ENCODE results near the gene ZNRF4. TPM values are rescaled to one million over a fixed set of nuclear protein-coding genes. Genes with fewer than 3 reads are reported as not detected.

The ZNRF4 gene
- total and polyA plus RNA-seq, 2 donors (not counting 3 experiments of a cell fraction or from before 2014, with no cell fraction given) = not detected

DNA sequence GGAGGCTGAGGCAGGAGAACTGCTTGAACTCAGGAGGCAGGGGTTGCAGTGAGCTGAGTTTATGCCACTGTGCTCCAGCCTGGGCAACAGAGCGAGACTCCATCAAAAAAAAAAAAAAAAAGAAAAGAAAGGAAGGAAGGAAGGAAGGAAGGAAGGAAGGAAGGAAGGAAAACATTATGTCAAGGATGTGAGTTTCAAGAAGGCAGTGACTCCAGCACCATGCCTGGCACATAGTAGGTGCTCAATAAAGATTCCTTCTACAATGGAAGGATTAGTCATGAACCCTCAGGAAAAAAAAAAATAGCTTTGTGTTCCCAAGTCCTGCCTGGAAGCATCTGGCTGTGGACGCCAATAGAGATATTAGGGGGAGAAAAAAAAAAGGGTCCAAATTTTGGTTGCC lies 10.1 kb upstream of the ZNRF4 start:
- no peak overlapping the region for H3K4me3 ChIP-seq (replicated peaks in 1 of 3; ENCODE audit: insufficient read depth in 1 of 3, low read depth in 1 of 3, low read length in 3 of 3)
- no peaks in the 10 kb centered on the region for H3K27me3 ChIP-seq (ENCODE audit: control insufficient read depth in 2 of 2, insufficient read depth in 2 of 2, low read length in 2 of 2)
- ChIA-PET CTCF (no interaction called here), POLR2A (no interaction called here)
- no peak overlapping the region for H3K9ac ChIP-seq (replicated peaks; ENCODE audit: extremely low read depth, insufficient read depth, low read length)
- no peak overlapping the region for H2AFZ ChIP-seq (ENCODE audit: low read depth, low read length)
- H3K9me3 ChIP-seq (replicated peaks; ENCODE audit: control insufficient read depth, insufficient read depth, low read length) = no peaks in the 10 kb centered on the region
- dilution Hi-C loops (cut with MboI; ENCODE audit: extremely low pct_ligation_motif_present, low sequenced_read_pairs) (no loop called here), intact Hi-C loops (cut with micrococcal nuclease) (no loop called here)
- H3K4me2 ChIP-seq (ENCODE audit: insufficient read depth, low read length) = no peak overlapping the region
- no peak for FAIRE-seq
- no peaks in the 10 kb centered on the region for H3K36me3 ChIP-seq (ENCODE audit: control insufficient read depth in 2 of 2, extremely low read depth in 1 of 2, insufficient read depth in 2 of 2, low read length in 2 of 2)
- no peaks in the 10 kb centered on the region for H3K9me1 ChIP-seq (replicated peaks; ENCODE audit: control insufficient read depth, extremely low read depth, insufficient read depth, low read length)
- H3K4me1 ChIP-seq (ENCODE audit: control insufficient read depth, extremely low read depth, insufficient read depth, low read length) = no peaks in the 10 kb centered on the region
- no peaks in the 10 kb centered on the region for H3K79me2 ChIP-seq (ENCODE audit: control insufficient read depth, insufficient read depth, low read length)
- no peaks in the 10 kb centered on the region for H4K20me1 ChIP-seq (replicated peaks; ENCODE audit: control insufficient read depth, extremely low read depth, insufficient read depth, low read length)
- BruUV-seq (replicated peaks) = no TSS peak
- DNase-seq (ENCODE audit: low read depth, low spot score) = no peak
- H3K27ac ChIP-seq (ENCODE audit: insufficient read depth, low read depth, low read length) = no peak overlapping the region
- no peak for TF ChIP-seq POLR2A (IDR thresholded peaks at IDR 0.05; ENCODE audit: low read depth, low read length)
- TF ChIP-seq GATA2 (IDR thresholded peaks at IDR 0.05; ENCODE audit: insufficient read depth, insufficient read length, low read depth, low read length) = no peak
- TF ChIP-seq, protein P1, sequence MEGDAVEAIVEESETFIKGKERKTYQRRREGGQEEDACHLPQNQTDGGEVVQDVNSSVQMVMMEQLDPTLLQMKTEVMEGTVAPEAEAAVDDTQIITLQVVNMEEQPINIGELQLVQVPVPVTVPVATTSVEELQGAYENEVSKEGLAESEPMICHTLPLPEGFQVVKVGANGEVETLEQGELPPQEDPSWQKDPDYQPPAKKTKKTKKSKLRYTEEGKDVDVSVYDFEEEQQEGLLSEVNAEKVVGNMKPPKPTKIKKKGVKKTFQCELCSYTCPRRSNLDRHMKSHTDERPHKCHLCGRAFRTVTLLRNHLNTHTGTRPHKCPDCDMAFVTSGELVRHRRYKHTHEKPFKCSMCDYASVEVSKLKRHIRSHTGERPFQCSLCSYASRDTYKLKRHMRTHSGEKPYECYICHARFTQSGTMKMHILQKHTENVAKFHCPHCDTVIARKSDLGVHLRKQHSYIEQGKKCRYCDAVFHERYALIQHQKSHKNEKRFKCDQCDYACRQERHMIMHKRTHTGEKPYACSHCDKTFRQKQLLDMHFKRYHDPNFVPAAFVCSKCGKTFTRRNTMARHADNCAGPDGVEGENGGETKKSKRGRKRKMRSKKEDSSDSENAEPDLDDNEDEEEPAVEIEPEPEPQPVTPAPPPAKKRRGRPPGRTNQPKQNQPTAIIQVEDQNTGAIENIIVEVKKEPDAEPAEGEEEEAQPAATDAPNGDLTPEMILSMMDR (IDR thresholded peaks at IDR 0.05; ENCODE audit: extremely low read depth in 1 of 2, insufficient read depth in 1 of 2, low read depth in 1 of 2, low read length in 2 of 2) = no peak
- no peak for TF ChIP-seq EZH2 (IDR thresholded peaks at IDR 0.05; ENCODE audit: borderline replicate concordance, low read depth, low read length, severe bottlenecking)
- TF ChIP-seq, protein P2, sequence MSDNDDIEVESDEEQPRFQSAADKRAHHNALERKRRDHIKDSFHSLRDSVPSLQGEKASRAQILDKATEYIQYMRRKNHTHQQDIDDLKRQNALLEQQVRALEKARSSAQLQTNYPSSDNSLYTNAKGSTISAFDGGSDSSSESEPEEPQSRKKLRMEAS (IDR thresholded peaks at IDR 0.05; ENCODE audit: insufficient read depth, insufficient read length) = no peak
- no peak for TF ChIP-seq MYC (IDR thresholded peaks at IDR 0.05; ENCODE audit: low read depth, low read length)
- TF ChIP-seq JUN (IDR thresholded peaks at IDR 0.05; ENCODE audit: borderline replicate concordance, insufficient read depth, insufficient read length, low read depth) = no peak
- TF ChIP-seq FOS (IDR thresholded peaks at IDR 0.05; ENCODE audit: borderline replicate concordance, insufficient read depth, low read length) = no peak
- TF ChIP-seq POLR2AphosphoS5 (IDR thresholded peaks at IDR 0.05; ENCODE audit: insufficient read depth, low read depth, low read length) = no peak
